ENCODE measurements around the gene HSF2.

- no peak for TF ChIP-seq CTCF (IDR thresholded peaks at IDR 0.05)
- peak; percentile 65 to 74 for TF ChIP-seq POLR2A (IDR thresholded peaks at IDR 0.05)
Observed at GRCh38 chr6:122471107-122472021, 71.9 kb downstream of the HSF2 start, which contains the start of gene SERINC1.

All from heart left ventricle (tissue), 13 donors.